ENCODE data around the gene IL18. TPM values are rescaled to one million over a fixed set of nuclear protein-coding genes. Genes with fewer than 3 reads are reported as not detected.
"Not testable (repeated sequence)": the region's sequence is repeated elsewhere in the genome, so short reads cannot be mapped to it uniquely, and the experiment has no call there.

The IL18 gene
- total and polyA plus RNA-seq, 8 donors = 0.83 to 12.1 (median 5.9) TPM

DNA sequence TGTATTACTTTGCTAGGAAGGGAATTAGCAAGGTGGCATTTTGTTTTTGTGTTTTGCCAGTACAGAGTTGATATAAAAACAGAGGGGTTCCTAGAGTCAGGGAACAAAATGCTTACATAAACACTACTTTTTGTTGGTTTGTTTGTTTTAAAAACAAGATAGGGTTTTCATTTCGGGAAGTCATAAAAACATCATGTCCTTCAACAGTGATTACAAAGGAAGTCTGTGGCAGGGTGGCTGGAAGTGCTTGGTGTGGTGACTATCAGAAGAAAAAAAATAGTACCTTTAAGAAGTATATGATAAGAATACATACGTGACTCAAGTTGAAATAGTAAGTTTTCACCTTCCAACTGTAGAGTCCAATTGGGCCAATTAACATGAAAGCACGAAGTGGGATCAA lies 1.2 kb upstream of the IL18 start:
- H3K4me1 ChIP-seq = peaks cover 0 to 13% (median 0%) of the 10 kb centered on the region in 3 donors
- no peak for ATAC-seq
- FAIRE-seq = no peak
- no peak overlapping the region for H3K27ac ChIP-seq
- intact Hi-C loops (cut with DNase I) = no loop called here
- TF ChIP-seq, protein P1, sequence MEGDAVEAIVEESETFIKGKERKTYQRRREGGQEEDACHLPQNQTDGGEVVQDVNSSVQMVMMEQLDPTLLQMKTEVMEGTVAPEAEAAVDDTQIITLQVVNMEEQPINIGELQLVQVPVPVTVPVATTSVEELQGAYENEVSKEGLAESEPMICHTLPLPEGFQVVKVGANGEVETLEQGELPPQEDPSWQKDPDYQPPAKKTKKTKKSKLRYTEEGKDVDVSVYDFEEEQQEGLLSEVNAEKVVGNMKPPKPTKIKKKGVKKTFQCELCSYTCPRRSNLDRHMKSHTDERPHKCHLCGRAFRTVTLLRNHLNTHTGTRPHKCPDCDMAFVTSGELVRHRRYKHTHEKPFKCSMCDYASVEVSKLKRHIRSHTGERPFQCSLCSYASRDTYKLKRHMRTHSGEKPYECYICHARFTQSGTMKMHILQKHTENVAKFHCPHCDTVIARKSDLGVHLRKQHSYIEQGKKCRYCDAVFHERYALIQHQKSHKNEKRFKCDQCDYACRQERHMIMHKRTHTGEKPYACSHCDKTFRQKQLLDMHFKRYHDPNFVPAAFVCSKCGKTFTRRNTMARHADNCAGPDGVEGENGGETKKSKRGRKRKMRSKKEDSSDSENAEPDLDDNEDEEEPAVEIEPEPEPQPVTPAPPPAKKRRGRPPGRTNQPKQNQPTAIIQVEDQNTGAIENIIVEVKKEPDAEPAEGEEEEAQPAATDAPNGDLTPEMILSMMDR (IDR thresholded peaks at IDR 0.05) = no peak
- no peaks in the 10 kb centered on the region for H3K36me3 ChIP-seq
- DNase-seq = no peak
- H3K4me3 ChIP-seq = no peak overlapping the region
- H3K27me3 ChIP-seq = no peaks in the 10 kb centered on the region
- H3K9me3 ChIP-seq = no peaks in the 10 kb centered on the region
- WGBS, 2 donors = 49 to 51% methylated on average over 3 of the region's 3 CpGs

DNA sequence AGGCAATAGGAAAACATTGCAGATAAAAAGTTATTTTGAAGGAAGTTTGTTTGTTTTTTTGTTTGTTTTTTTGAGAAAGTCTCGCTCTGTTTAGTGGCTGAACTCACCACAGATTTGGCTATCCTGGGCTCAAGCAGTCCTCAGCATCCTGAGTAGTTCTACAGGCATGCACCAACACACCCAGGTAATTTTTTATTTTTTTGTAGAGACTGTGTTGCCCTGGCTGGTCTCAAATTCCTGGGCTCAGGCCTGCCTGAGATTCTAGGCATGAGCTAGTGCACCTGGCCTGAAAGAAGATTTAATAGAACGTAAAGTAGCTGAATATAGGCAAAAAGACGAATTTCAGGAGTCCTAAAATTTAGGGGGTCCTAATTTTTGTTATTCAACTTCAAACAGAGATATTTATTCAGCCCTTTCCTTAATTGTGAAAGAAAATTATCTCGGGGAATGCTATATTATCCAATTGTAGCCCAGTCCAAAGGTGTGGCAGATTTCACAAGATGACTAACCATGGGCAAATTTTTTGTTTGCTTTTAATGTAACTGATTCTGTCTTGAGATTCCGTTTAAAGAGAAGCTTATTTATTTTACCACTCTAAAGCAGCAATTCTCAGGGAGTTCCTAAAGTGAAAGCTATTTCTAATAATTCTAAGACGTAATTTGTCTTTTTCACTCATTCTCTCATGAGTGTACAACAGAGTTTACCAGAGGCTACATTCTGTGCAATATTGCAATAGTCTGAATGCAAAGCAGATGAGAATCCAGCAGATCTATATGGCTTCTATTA lies 940 bp downstream of the IL18 start:
- TF ChIP-seq, protein P1 (IDR thresholded peaks at IDR 0.05) = no peak
- FAIRE-seq (no peak), DNase-seq (no peak), ATAC-seq (peak in 3 of 4 donors; percentile 19 to 57 (median 31))
- 48 to 51% methylated on average over 6 of the region's 6 CpGs for WGBS, 2 donors
- Histone ChIP-seq H3K4me3 (peak overlapping the region in 1 of 4 donors; percentile 25), H3K36me3 (no peaks in the 10 kb centered on the region), H3K4me1 (peaks cover 0 to 13% (median 0%) of the 10 kb centered on the region in 3 donors), H3K27ac (peak overlapping the region in 2 of 4 donors; percentile 19 to 24), H3K9me3 (no peaks in the 10 kb centered on the region), H3K27me3 (no peaks in the 10 kb centered on the region)
- intact Hi-C loops (cut with DNase I) = no loop called here

DNA sequence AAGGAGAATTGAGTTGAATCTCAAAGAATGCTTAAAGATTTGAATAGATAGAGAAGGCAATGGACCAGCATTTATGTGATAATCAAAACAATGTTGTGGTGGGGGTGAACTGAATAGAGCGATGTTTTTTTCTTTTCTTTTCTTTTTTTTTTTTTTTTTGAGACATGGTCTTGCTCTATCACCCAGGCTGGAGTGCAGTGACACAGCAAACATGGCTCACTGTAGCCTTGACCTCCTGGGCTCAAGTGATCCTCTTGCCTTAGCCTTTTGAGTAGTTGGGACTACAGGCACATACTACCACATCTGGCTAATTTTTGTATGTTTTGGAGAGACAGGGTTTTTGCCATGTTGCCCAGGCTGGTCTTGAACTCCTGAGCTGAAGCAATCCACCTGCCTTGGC lies 1.7 kb downstream of the IL18 start:
- ATAC-seq; H3K27me3 ChIP-seq; H3K4me3 ChIP-seq; H3K36me3 ChIP-seq; H3K9me3 ChIP-seq; intact Hi-C loops (cut with DNase I); H3K27ac ChIP-seq; DNase-seq; FAIRE-seq: not testable (repeated sequence)
- WGBS, 2 donors = 94 to 100% methylated on average over 1 of the region's 1 CpG
- peaks cover 0 to 19% (median 0%) of the 10 kb centered on the region in 3 donors for H3K4me1 ChIP-seq

DNA sequence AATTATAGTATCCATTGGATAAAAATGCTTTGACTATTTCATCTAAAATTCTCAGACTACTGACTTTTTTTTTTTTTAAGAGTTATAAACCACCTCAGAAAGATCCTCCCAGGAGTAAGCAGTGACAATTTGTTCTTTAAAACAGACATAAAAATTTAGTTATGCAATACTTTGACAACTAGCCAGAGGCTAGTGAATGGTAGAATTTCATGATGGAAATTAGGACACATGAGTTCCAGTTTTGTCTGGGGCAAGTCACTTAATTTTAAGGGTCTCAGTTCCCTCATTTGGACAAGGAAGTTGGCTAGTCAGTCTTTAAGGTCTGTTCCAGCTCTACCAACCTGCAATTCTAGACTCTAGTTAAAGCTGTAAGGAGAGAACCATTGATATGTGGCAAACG lies 2.9 kb downstream of the IL18 start:
- Histone ChIP-seq H3K9me3 (no peaks in the 10 kb centered on the region), H3K4me1 (peaks cover 0 to 27% (median 0%) of the 10 kb centered on the region in 3 donors), H3K4me3 (no peak overlapping the region), H3K27me3 (no peaks in the 10 kb centered on the region), H3K36me3 (no peaks in the 10 kb centered on the region), H3K27ac (no peak overlapping the region)
- FAIRE-seq = no peak
- 44 to 50% methylated on average over 1 of the region's 1 CpG for WGBS, 2 donors
- intact Hi-C loops (cut with DNase I) = no loop called here
- no peak for DNase-seq
- ATAC-seq = no peak
- TF ChIP-seq, protein P1 (IDR thresholded peaks at IDR 0.05) = no peak

DNA sequence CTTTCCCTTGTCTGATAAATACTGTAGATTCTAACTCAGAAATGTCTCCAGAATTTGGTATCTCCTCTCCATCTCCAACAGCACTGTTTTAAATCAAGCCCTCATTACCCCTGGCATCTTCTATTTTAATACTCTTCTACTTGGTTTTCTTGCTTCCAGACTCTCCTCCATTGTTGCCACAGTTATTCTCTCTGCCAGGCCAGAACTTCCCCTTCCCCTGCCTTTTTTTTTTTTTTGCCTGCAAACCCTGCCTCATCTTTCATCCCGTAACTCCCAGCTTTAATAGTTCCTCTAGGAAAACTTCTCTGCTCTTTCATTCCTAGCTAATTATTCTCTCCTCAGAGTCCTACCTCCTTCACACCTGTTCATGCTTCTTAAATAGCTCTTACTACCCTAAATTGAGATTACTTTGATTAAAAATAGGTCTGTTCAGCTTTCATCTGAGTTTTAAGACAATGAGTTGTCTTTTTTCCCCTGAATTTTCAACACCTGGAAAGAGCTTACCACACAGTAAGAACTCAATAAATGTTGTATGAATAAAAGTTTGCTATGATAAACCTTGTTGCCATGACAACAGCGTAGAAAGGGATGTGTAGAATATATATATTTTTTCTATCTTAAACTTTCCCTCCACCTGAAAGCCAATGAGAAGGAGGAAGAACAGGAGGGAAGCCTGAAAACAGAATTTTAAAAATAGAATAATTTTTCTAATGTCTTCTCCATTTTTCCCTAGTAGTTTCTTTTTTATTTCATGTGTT lies 3.6 kb downstream of the IL18 start:
- no peak for FAIRE-seq
- TF ChIP-seq, protein P1 (IDR thresholded peaks at IDR 0.05) = no peak
- no peaks in the 10 kb centered on the region for H3K36me3 ChIP-seq
- no peak for ATAC-seq
- WGBS, 2 donors = 42 to 70% methylated on average over 2 of the region's 2 CpGs
- intact Hi-C loops (cut with DNase I) = no loop called here
- peak overlapping the region in 1 of 4 donors; percentile 17 for H3K27ac ChIP-seq
- no peaks in the 10 kb centered on the region for H3K9me3 ChIP-seq
- no peaks in the 10 kb centered on the region for H3K27me3 ChIP-seq
- no peak for DNase-seq
- peaks cover 0 to 26% (median 0%) of the 10 kb centered on the region in 3 donors for H3K4me1 ChIP-seq
- H3K4me3 ChIP-seq = no peak overlapping the region
